ENCODE data around the gene RRAGA.

- TF ChIP-seq CHD2 (IDR thresholded peaks at IDR 0.05; ENCODE audit: low read length, partially characterized antibody), result no peak
- TF ChIP-seq SIN3A (IDR thresholded peaks at IDR 0.05; ENCODE audit: borderline replicate concordance, low read depth, low read length), result no peak
- no peak for TF ChIP-seq EP300 (IDR thresholded peaks at IDR 0.05; ENCODE audit: borderline replicate concordance in 1 of 2, low read depth in 1 of 2, low read length in 1 of 2)
- TF ChIP-seq EZH2phosphoT487 (IDR thresholded peaks at IDR 0.05; ENCODE audit: borderline replicate concordance, low read depth), result no peak
- TF ChIP-seq CTCF (IDR thresholded peaks at IDR 0.05), result no peak
- no peak for TF ChIP-seq TAF1 (IDR thresholded peaks at IDR 0.05; ENCODE audit: borderline replicate concordance, low read depth, low read length)
- no peak for TF ChIP-seq PBX3 (IDR thresholded peaks at IDR 0.05)
- TF ChIP-seq NFIC (IDR thresholded peaks at IDR 0.05; ENCODE audit: borderline replicate concordance), result no peak
- TF ChIP-seq TEAD4 (IDR thresholded peaks at IDR 0.05; ENCODE audit: borderline replicate concordance, insufficient read depth), result no peak
- TF ChIP-seq USF1 (IDR thresholded peaks at IDR 0.05; ENCODE audit: borderline replicate concordance, low read depth), result no peak
- no peak for TF ChIP-seq POLR2AphosphoS5 (IDR thresholded peaks at IDR 0.05; ENCODE audit: low read depth, low read length)
These were observed 21.4 kb upstream of the RRAGA start for GRCh38 chr9:19027825-19028224.

Measured in SK-N-SH (cell line).